T-helper 1 cell treated with Interleukin-12 subunit alpha and Interleukin-12 subunit beta and Interleukin-4 antibody, amounts not matched to agents 30 μg/mL and 1 μg/mL, for 36 hours (primary cell): ENCODE results near the gene OTUD1.

ENCODE experiments used
- H3K27ac Mint-ChIP-seq: one replicate; pipeline ENCODE4 v1.8.0; 2021; ENCODE audit warnings: mild to moderate bottlenecking, mixed read lengths
- H3K27me3 Mint-ChIP-seq: one replicate; pipeline ENCODE4 v1.8.0; 2021; ENCODE audit warnings: low read depth, mixed read lengths
- H3K36me3 Mint-ChIP-seq: one replicate; pipeline ENCODE4 v1.8.0; 2021; ENCODE audit warnings: low read depth, mixed read lengths
- H3K4me1 Mint-ChIP-seq: one replicate; pipeline ENCODE4 v1.8.0; 2021; ENCODE audit warnings: low read depth, mixed read lengths
- H3K4me3 Mint-ChIP-seq: one replicate; pipeline ENCODE4 v1.8.0; 2021; ENCODE audit warnings: mild to moderate bottlenecking, moderate library complexity, mixed read lengths
- H3K9me3 Mint-ChIP-seq: one replicate; pipeline ENCODE4 v1.8.0; 2021; ENCODE audit warnings: mixed read lengths

The OTUD1 gene

DNA sequence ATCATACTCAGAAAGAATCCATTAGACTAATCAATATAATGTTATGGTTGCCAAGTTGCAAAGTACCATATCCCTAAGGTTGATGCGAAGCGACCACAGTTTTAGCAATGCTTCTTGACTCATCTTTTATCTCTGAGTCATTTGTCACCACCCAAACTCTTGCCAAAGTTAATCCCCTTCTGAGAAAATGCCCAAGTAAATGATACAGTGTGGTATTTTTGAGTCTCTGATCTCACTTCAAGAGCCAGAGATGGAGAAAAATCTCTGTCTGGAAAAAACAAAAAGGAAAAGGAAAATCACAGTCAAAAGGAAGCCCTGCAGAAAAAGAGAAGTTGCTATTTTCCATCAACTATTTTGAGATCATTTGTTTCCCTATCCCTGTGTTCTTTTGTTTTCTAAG, 26.7 kb upstream of the OTUD1 start:
- no peaks in the 10 kb centered on the region for H3K36me3 Mint-ChIP-seq
- no peaks in the 10 kb centered on the region for H3K27me3 Mint-ChIP-seq
- peak overlapping the region; percentile 58 for H3K27ac Mint-ChIP-seq
- H3K4me1 Mint-ChIP-seq, result peaks cover 10% of the 10 kb centered on the region
- H3K9me3 Mint-ChIP-seq, result no peaks in the 10 kb centered on the region
- H3K4me3 Mint-ChIP-seq, result no peak overlapping the region

DNA sequence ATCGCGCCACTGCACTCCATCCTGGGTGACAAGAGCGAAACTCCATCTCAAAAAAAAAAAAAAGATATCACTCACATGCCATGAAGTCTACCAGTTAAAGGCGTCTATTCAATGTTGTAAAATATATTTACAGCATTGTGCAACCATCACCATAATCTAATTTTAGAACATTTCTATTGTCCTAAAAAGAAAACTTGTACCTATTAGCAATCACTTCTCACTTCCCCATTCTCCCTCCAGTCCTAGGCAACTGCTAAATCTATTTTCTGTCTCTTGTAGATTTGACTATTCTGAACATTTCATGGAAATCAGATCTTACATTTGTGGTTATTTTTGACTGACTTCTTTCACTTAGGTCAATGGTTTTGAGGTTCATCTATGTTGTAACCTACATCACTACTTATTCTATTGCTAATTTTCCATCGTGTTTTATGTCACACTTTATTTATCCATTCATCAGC, 25.2 kb upstream of the OTUD1 start:
- H3K36me3 Mint-ChIP-seq, result no peaks in the 10 kb centered on the region
- no peaks in the 10 kb centered on the region for H3K27me3 Mint-ChIP-seq
- H3K4me1 Mint-ChIP-seq, result peaks cover 10% of the 10 kb centered on the region
- H3K27ac Mint-ChIP-seq, result no peak overlapping the region
- no peaks in the 10 kb centered on the region for H3K9me3 Mint-ChIP-seq
- no peak overlapping the region for H3K4me3 Mint-ChIP-seq

- Mint-ChIP-seq H3K27me3 (no peaks in the 10 kb centered on the region), H3K9me3 (no peaks in the 10 kb centered on the region), H3K27ac (no peak overlapping the region), H3K4me3 (no peak overlapping the region), H3K36me3 (no peaks in the 10 kb centered on the region), H3K4me1 (peaks cover 10% of the 10 kb centered on the region)
These were observed 24.2 kb upstream of the OTUD1 start for GRCh38 chr10:23414658-23415057.

DNA sequence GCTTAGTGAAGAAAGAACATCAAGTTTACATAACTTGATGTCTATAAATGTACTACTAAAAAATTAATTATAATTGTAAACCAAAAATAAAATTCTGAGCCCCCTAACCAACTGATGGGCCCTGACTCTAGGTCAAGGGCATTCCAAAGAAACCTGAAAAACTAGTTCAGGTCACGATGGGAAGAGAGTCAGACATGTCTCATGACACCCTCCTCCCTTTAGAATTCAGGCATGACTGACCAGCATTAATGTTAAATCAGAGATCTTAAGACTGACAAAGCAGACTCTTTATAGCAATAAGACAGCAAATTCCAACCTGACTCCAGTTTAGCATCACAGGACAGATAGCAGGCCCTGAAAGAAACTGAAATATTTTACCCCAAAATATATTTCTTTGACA, 21.6 kb upstream of the OTUD1 start:
- Mint-ChIP-seq H3K9me3 (no peaks in the 10 kb centered on the region), H3K4me1 (peaks cover 6% of the 10 kb centered on the region), H3K27ac (no peak overlapping the region), H3K36me3 (no peaks in the 10 kb centered on the region), H3K27me3 (no peaks in the 10 kb centered on the region), H3K4me3 (no peak overlapping the region)

DNA sequence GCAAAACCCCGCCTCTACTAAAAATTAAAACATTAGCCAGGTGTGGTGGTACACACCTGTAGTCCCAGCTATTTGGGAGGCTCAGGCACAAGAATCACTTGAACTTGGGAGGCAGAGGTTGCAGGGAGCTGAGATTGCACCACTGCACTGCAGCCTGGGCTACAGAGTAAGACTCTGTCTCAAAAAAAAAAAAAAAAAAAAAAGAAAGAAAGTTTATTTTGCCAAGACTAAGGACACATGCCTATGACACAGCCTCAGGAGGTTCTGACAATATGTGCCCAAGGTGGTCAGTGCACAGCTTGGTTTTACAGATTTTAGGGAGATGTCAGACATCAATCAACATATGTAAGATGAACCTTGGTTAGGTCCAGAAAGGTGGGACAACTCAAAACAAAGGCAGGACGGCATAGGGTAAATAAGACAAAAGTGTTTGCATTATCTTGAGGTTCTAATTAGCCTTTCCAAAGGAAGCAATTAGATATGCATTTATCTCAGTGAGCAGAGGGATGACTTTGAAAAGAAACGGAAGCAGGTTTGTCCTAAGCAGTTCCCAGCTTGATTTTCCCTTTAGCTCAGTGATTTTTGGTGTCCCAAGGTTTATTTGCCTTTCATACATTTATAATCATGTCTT, 20.7 kb upstream of the OTUD1 start:
- Mint-ChIP-seq H3K4me1 (peaks cover 1% of the 10 kb centered on the region), H3K9me3 (no peaks in the 10 kb centered on the region), H3K36me3 (no peaks in the 10 kb centered on the region), H3K4me3 (no peak overlapping the region), H3K27ac (no peak overlapping the region), H3K27me3 (no peaks in the 10 kb centered on the region)

- no peaks in the 10 kb centered on the region for H3K9me3 Mint-ChIP-seq
- H3K36me3 Mint-ChIP-seq, result no peaks in the 10 kb centered on the region
These were observed 19.7 kb upstream of the OTUD1 start for GRCh38 chr10:23419201-23419600.

GRCh38 chr10:23419655-23420329, 19.1 kb upstream of the OTUD1 start:
- peaks cover under 1% of the 10 kb centered on the region for H3K36me3 Mint-ChIP-seq
- H3K27me3 Mint-ChIP-seq, result no peaks in the 10 kb centered on the region
- no peak overlapping the region for H3K27ac Mint-ChIP-seq
- no peaks in the 10 kb centered on the region for H3K4me1 Mint-ChIP-seq
- no peak overlapping the region for H3K4me3 Mint-ChIP-seq
- no peaks in the 10 kb centered on the region for H3K9me3 Mint-ChIP-seq

More at GRCh38 chr10:23419201-23419600, 19.7 kb upstream of the OTUD1 start:
- Mint-ChIP-seq H3K4me3 (no peak overlapping the region), H3K27me3 (no peaks in the 10 kb centered on the region), H3K4me1 (no peaks in the 10 kb centered on the region), H3K27ac (no peak overlapping the region)

DNA sequence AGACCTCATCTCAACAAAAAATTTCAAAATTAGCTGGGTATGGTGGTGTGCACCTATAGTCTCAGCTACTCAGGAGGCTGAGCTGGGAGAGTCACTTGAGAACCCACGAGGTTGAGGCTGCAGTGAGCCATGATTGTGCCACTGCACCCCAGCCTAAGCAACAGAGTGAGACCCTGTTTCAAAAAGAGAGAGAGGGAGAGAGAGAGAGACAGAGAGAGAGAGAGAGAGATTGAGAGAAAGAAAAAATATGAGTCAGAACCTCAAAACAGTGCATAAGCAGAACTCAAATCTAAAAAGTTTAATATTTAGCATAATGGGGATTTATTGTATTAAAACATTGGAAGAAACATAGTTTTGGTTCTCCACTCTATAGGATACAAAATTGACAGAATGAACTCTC, 17.5 kb upstream of the OTUD1 start:
- Mint-ChIP-seq H3K27ac (no peak overlapping the region), H3K9me3 (peaks cover 4% of the 10 kb centered on the region), H3K4me1 (no peaks in the 10 kb centered on the region), H3K27me3 (no peaks in the 10 kb centered on the region), H3K4me3 (no peak overlapping the region), H3K36me3 (peaks cover 2% of the 10 kb centered on the region)

- Mint-ChIP-seq H3K36me3 (peaks cover 2% of the 10 kb centered on the region), H3K9me3 (peaks cover 4% of the 10 kb centered on the region), H3K4me3 (no peak overlapping the region), H3K27ac (no peak overlapping the region), H3K27me3 (no peaks in the 10 kb centered on the region), H3K4me1 (no peaks in the 10 kb centered on the region)
These were observed 16.9 kb upstream of the OTUD1 start for GRCh38 chr10:23422003-23422411.

DNA sequence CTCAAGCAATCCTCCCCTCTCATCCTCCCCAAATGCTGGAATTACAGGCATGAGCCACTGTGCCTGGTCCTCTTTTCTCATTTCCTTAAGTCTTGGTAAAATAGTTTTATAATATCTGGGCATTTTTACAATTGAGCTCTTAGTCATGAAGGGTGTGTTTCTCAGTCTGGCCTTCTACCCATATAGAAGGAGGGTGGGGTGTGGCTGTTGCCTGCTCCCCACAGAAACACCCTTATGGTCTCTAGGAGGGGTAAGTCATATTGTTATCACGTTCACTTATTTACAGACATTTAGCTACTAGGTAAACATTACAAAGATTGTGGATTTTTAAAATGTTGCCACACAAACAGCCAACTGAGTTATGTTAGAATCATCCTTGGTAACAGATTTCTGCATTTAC, 6.7 kb upstream of the OTUD1 start:
- Mint-ChIP-seq H3K4me3 (no peak overlapping the region), H3K9me3 (peaks cover 5% of the 10 kb centered on the region), H3K4me1 (peaks cover 3% of the 10 kb centered on the region), H3K27me3 (peaks cover 10% of the 10 kb centered on the region), H3K27ac (peak overlapping the region; percentile 10), H3K36me3 (no peaks in the 10 kb centered on the region)

DNA sequence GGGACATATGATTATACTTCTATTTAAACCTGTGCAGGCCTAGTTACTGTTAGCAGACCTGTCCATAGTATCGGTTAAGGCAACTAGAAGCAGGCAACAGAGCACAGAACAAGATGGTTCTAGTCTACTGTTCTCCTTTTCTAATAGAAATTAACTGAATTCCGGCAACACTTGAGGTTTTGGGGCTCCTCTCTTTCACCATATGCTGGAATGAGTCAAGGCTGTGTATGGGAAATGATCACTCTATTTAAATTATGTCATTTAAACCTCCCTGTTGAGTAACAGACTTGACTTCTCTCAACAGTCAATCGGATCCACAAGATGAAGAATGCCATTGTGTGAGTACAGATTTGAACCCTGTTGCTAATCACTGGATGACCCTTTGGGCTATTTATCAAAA, 6.2 kb upstream of the OTUD1 start:
- H3K27me3 Mint-ChIP-seq, result peaks cover 10% of the 10 kb centered on the region
- H3K36me3 Mint-ChIP-seq, result no peaks in the 10 kb centered on the region
- no peak overlapping the region for H3K4me3 Mint-ChIP-seq
- H3K27ac Mint-ChIP-seq, result no peak overlapping the region
- H3K4me1 Mint-ChIP-seq, result peaks cover 3% of the 10 kb centered on the region
- H3K9me3 Mint-ChIP-seq, result peaks cover 5% of the 10 kb centered on the region

GRCh38 chr10:23433701-23434100, 5.2 kb upstream of the OTUD1 start:
- peaks cover 6% of the 10 kb centered on the region for H3K27me3 Mint-ChIP-seq
- no peak overlapping the region for H3K4me3 Mint-ChIP-seq
- H3K4me1 Mint-ChIP-seq, result peaks cover 4% of the 10 kb centered on the region
- H3K9me3 Mint-ChIP-seq, result peaks cover 5% of the 10 kb centered on the region
- H3K36me3 Mint-ChIP-seq, result no peaks in the 10 kb centered on the region
- no peak overlapping the region for H3K27ac Mint-ChIP-seq

DNA sequence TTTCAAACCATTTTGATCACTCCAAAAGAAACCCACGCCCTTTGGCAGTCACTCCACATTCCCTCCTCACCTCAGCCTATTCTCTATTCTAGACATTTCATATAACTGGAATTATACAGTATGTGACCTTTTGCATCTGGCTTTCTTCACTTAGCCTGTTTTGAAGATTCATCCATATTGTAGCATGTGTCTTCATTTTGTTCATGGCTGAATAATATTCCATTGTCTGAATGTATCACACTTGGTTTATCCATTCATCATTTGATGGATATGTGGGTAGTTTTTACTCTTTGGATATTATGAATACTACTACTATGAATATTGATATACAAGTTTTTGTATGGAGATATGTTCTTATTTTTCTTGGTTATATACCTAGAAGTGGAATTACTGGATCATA, 3.5 kb upstream of the OTUD1 start:
- no peak overlapping the region for H3K4me3 Mint-ChIP-seq
- H3K9me3 Mint-ChIP-seq, result peaks cover 5% of the 10 kb centered on the region
- peaks cover 6% of the 10 kb centered on the region for H3K27me3 Mint-ChIP-seq
- peaks cover 6% of the 10 kb centered on the region for H3K4me1 Mint-ChIP-seq
- H3K36me3 Mint-ChIP-seq, result peaks cover 1% of the 10 kb centered on the region
- no peak overlapping the region for H3K27ac Mint-ChIP-seq

DNA sequence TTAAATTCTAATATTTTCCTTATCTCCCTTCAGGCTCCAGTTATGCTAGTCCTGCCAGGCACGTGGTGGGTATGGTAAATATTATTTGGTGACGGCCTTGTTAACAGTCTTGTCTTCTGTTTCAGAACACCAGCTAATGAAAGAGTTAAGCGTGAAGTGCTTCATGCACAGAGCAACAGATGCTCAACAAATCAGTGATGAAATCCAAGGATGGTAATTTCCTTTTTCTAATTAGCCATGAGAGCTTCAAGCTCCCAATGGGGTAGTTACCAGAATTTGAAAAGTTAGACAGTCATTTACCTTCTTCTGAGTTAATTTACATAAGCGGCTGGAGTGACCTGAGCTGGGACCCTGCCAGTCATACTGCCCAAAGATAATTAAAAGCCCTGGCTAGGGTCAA, 1.9 kb upstream of the OTUD1 start:
- Mint-ChIP-seq H3K4me3 (no peak overlapping the region), H3K4me1 (peaks cover 18% of the 10 kb centered on the region), H3K9me3 (peaks cover 5% of the 10 kb centered on the region), H3K36me3 (peaks cover 4% of the 10 kb centered on the region), H3K27ac (no peak overlapping the region), H3K27me3 (peaks cover 6% of the 10 kb centered on the region)

- Mint-ChIP-seq H3K36me3 (peaks cover 8% of the 10 kb centered on the region), H3K4me1 (peaks cover 25% of the 10 kb centered on the region), H3K9me3 (peaks cover 5% of the 10 kb centered on the region), H3K27ac (peak overlapping the region; percentile 85), H3K27me3 (peaks cover 6% of the 10 kb centered on the region), H3K4me3 (peak overlapping the region; percentile 82)
These were observed 820 bp upstream of the OTUD1 start for GRCh38 chr10:23437963-23438546.
